G401 (cell line): ENCODE results near the gene PODNL1. TPM values are rescaled to one million over a fixed set of nuclear protein-coding genes. Genes with fewer than 3 reads are reported as not detected.
"Not testable (repeated sequence)": the region's sequence is repeated elsewhere in the genome, so short reads cannot be mapped to it uniquely, and the experiment has no call there.

ENCODE experiments used
- DNase-seq: peaks from one replicate; pipeline ENCODE4 v3.0.0-alpha.2; 2015; ENCODE audit warnings: low spot score
- in situ Hi-C: cut with HindIII; loops from 2 replicates; pipeline ENCODE4 v1.10.0; 2016; ENCODE audit warnings: low sequenced_read_pairs, mixed read lengths
- total RNA-seq: library from RNA; depleted of rRNA; stranded (reverse); fragments of >200 nt; shearing (Covaris generic); gene quantifications from 2 replicates; pipeline ENCODE4 v1.2.3, GENCODE V29; 2014

Gene PODNL1
- total RNA-seq, 1 experiment from 2014 or later = not detected

DNA sequence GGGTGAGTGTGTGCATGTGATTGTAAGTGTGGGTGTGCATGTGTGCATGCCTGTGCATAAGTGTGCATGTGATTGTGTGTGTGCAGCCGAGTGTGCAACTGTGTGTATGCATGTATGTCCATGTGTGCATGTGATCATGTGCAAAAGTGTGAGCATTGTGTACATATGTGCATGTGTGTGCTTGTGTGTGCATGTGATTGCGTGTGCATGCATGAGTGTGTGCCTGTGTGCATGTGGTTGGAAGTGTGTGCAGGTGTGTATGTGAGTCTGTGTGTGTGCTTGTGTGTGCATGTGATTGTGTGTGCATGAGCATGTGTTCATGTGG is 3.5 kb downstream of the PODNL1 start:
- no peak for DNase-seq
- in situ Hi-C loops = no loop called here

GRCh38 chr19:13932911-13933393 is 5.3 kb downstream of the PODNL1 start:
- in situ Hi-C loops = no loop called here
- DNase-seq = no peak

DNA sequence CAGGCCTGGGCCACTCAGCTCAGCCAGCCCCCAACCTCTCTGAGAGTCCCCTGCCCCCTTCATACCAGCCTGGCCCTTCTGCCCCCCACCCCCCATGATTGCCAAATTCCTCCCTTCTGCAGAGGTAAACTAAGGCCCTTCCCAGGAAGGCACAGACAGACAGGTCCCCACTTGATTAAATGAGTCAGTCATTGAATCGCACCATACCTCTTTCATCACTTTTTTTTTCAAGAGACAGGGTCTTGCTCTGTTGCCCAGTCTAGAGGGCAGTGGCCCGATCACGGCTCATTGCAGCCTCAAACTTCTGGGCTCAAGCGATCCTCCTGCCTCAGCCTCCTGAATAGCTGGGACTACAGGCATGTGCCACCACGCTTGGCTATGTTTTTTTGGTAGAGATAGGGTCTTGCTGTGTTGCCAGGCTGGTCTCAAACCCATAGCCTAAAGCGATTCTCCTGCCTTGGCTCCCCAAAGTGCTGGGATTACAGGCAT is 6.0 kb downstream of the PODNL1 start:
- DNase-seq = no peak
- in situ Hi-C loops = no loop called here

DNA sequence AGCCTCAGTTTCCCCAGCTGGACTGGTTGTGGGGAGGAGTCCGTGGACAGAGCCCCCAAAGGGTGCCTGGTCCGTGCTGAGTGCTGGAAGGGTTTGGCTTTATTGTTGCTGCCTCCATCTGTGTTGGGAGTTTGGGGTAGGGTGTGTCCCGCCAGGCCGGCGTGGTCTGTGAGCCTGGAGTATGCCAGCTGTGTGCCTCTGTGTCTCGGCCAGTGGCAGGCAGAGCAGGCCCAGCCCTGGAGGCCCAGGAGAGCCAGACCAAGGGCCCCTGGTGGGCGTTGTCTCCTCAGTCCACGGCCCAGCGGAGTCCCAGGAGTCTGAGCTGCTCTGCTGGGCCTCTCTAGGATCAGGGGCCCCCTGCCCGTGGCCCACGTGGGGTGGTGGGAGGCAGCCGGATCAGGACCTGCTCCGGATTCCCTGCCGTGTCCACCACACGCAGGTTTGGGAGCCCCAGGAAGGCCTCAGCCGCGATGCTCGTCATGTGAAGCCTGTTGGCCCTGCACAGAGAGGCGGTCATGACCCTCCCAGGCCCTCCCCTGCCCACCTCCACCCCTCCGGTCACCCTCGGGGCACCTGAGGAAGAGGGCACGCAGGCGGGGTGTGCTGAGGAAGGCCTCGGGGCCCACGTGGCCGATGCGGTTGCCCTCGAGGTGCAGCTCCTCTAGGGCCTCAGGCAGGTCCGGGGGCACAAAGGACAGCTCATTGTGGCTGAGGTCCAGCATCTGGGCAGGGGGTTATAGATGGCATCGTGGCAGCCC is 6.6 kb downstream of the PODNL1 start:
- in situ Hi-C loops = no loop called here
- DNase-seq = no peak

DNA sequence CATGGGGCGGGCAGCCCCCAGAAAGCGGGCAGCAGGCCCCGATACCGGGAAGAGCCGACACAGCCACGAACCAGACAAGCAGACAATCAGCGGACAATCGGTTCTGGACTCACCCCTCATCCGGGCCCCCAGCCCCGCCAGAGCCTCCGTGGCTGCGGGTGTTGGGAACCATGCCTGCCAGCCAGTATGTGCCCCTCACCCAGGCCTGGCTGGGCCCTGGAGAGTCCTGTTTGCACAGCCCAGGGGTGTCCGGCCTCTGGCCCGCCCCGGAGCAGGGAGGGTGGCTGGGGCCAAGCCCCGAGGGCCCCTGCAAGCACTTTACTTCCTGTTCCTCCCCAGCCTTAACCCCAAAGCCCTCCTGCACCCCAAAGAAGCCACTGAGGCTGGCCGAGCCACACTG is 7.8 kb downstream of the PODNL1 start:
- DNase-seq = no peak
- in situ Hi-C loops = no loop called here

DNA sequence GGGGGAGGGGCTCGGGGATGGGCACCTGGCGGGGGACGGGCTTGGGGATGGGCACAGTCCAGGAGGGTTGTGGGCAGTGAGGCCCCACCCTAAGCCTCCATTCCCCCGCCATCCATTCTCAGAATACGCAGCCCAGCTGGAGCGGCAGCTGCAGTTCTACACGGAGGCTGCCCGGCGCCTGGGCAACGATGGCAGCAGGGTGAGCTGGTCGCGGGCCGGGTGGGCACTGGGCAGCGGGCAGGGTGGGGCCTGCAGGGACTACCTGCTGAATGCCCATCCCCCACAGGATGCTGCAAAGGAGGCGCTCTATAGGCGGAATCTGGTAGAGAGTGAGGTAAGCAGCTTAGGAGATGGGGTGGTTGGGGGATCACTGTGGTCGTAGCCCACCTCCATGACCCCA is 8.3 kb downstream of the PODNL1 start:
- in situ Hi-C loops = no loop called here
- DNase-seq = no peak

DNA sequence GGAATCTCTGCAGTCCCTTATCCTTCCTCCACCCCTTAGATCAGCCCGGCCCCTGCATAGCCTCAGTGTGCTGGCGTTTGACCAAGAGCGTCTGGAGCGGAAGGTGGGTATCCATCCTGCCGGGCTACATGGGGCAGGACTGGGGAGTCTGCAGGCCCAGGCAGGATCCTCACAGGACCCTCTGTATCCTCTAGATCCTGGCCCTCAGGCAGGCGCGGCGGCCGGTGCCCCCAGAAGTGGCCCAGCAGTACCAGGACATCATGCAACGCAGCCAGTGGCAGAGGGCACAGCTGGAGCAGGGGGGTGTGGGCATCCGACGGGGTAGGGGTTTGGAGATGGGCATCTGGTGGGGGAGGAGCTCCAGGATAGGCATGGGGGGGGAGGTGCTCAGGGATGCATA is 8.9 kb downstream of the PODNL1 start:
- no peak for DNase-seq
- in situ Hi-C loops = no loop called here

- DNase-seq = no peak
- in situ Hi-C loops = no loop called here
Measured at GRCh38 chr19:13926715-13927114, 11.5 kb downstream of the PODNL1 start.

GRCh38 chr19:13926010-13926409 is 12.2 kb downstream of the PODNL1 start:
- DNase-seq = no peak
- in situ Hi-C loops = no loop called here

DNA sequence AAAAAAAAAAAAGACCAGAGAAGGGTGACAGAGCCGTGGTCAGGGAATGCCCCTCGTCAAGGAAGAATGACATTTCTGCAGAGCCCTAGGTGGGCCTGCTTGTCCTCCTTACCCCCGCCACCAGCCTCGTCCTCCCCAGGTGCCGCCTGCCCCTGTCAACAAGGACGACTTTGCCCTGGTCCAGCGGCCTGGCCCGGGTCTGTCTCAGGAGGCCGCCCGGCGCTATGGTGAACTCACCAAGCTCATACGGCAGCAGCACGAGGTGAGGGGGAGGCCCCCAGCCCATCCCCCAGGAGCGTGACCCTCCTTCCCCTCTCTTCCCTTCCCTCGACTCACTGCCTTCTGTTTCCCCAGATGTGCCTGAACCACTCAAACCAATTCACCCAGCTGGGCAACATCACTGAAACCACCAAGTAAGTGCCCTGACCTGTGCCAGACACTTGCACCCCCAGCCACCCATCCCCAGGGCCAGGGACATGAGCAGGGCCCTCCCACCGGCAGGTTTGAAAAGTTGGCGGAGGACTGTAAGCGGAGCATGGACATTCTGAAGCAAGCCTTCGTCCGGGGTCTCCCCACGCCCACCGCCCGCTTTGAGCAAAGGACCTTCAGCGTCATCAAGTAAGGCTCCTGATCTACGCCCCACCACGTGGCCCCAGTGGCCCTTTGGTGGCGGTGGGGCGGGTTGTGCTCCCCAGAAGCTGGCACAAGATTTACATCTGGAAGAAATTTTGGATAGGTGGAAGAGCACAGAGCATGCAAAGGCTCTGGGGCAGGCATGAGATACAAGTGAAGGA is 14.8 kb downstream of the PODNL1 start:
- no peak for DNase-seq
- in situ Hi-C loops = loop anchor here (25.0 kb wide), 1 partner anchor 164 kb away; the partner anchor contains the start of genes C19orf67 and SAMD1

- in situ Hi-C loops = loop anchor here (25.0 kb wide), 1 partner anchor 165 kb away; the partner anchor contains the start of genes C19orf67 and SAMD1
Measured at GRCh38 chr19:13922118-13922517, 16.1 kb downstream of the PODNL1 start.

DNA sequence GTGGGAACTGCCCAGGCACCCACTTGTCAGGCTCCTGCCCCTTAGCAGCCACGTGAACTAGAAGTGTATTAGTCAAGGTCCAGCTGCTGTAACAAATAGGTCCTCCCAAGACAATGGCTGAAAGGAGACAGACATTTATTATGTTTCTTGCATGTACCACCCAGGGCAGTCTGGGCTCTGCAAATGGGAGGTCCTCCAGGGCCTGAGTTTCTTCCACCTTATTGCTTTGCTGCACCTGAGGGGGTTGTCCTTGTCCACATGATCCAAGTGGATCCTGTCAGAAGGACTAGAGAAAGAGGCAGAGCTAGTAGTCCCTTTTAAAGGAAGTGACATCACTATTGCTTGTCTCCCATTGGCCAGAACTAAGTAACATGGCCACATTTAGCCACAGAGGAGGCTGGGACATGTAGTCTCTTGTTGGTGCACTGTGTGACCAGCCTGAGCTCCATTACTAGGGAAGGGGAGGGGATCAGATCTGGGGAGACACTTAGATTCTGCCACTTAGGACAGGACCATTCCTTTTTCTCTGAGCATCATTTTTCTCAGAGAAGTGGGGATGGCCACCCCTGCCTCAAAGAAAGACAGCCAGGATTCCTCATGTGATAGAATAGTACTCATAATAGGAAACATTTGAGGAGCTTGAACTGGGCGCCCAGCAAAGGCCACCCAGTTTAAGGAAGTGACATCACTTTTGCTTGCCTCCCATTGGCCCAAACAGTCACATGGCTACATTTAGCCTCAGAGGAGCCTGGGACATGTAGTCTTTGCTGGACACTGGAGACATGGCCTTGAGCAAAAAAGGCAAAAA is 17.1 kb downstream of the PODNL1 start:
- DNase-seq = peak; percentile 73
- in situ Hi-C loops = loop anchor here (25.0 kb wide), 1 partner anchor 166 kb away; the partner anchor contains the start of genes C19orf67 and SAMD1

More at GRCh38 chr19:13922118-13922517, 16.1 kb downstream of the PODNL1 start:
- not testable (repeated sequence) for DNase-seq

GRCh38 chr19:13920524-13920923 is 17.7 kb downstream of the PODNL1 start:
- DNase-seq = no peak
- in situ Hi-C loops = loop anchor here (25.0 kb wide), 1 partner anchor 167 kb away; the partner anchor contains the start of genes C19orf67 and SAMD1

DNA sequence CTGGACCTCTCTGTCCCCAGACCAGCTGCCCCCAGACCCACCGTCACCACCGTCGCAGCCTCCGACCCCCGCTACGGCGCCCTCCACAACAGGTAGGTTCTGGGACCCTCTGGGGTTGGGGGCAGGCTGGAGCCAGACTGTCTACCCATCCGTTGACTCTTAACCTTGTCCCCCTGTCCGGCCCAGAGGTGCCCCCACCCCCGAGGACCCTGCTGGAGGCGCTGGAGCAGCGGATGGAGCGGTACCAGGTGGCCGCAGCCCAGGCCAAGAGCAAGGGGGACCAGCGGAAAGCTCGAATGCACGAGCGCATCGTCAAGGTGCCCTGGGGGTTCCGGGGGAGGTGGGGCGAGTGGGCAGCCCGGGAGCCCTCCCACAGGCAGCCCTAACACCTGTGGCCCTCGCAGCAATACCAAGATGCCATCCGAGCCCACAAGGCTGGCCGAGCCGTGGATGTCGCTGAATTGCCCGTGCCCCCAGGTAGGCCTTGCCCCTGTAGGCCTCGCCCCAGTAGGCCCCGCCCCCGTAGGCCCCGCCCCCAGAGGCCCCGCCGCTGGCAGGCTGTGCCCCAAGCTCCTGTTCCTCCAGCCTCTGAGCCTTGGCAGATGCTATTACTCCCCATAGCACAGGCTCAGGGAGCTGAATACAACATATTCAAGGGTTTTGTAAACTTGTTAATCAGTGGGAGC is 19.3 kb downstream of the PODNL1 start:
- no peak for DNase-seq
- in situ Hi-C loops = loop anchor here (25.0 kb wide), 1 partner anchor 168 kb away; the partner anchor contains the start of genes C19orf67 and SAMD1

- peak; percentile 46 for DNase-seq
- in situ Hi-C loops = loop anchor here (25.0 kb wide), 1 partner anchor 169 kb away; the partner anchor contains the start of genes C19orf67 and SAMD1
Measured at GRCh38 chr19:13917888-13918406, 20.3 kb downstream of the PODNL1 start.

DNA sequence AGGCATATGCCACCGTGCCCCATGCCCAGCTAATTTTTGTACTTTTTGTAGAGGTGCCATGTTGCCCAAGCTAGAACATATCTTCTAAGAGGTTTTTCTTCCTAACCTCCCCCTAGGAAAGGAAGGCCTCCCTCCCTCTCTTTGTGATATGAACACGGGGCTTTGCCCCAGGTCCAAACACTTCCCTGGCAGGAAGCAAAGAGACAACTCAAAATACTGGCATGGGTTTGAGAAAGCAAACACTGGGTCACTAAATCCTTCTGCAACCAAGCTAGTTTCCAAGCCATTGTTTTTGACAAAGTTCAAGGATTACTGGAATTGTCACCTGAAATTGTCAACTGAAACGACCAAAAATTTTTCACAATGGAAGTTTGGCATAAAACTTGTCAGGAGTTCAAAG is 23.4 kb downstream of the PODNL1 start:
- DNase-seq = no peak
- in situ Hi-C loops = loop anchor here (25.0 kb wide), 1 partner anchor 173 kb away; the partner anchor contains the start of genes C19orf67 and SAMD1

GRCh38 chr19:13913352-13913751 is 24.9 kb downstream of the PODNL1 start:
- in situ Hi-C loops = loop anchor here (25.0 kb wide), 1 partner anchor 174 kb away; the partner anchor contains the start of genes C19orf67 and SAMD1
- DNase-seq = no peak

GRCh38 chr19:13909430-13909829 is 28.8 kb downstream of the PODNL1 start:
- in situ Hi-C loops = loop anchor here (25.0 kb wide), 1 partner anchor 178 kb away; the partner anchor contains the start of genes C19orf67 and SAMD1
- DNase-seq = no peak
